ENCODE data around the gene FAH.
"Not testable (repeated sequence)": the region's sequence is repeated elsewhere in the genome, so short reads cannot be mapped to it uniquely, and the experiment has no call there.

FAH gene

DNA sequence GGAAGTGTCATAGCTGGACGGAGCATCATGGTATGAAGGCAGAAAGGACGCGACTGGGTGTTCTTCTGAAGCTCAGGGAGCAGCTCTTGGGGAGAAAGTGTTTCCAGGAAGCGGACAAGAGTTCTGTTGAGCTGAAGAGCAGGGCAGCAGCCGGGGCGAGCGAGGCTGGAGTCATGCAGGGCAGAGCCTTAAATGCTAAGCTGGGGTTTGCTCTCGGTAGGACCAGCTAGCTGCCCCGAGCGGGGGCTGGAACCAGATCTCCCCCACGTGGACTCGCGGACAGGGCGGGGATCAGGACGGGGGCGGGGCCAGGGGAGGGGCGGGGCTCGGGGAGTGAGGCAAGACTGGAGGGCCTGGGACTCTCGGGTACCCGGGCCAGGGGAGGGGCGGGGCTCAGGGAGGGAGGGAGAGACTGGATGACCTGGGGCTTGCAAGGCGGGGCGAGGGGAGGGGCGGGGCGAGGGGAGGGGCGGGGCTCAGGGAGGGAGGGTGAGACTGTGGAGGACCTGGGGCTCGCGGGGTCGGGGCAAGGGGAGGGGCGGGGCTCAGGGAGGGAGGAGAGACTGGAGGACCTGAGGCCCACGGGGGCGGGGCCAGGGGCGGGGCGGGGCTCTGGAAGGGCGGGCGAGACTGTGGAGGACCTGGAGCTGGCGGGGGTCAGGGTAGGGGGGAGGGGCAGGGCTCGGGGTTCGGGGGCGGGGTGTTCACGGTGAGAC is 461 bp upstream of the FAH start:
- DNase-seq: peak; percentile 84

GRCh38 chr15:80153900-80154299 is 1.1 kb downstream of the FAH start:
- no peak for DNase-seq

- DNase-seq: no peak
Measured at GRCh38 chr15:80154336-80154735, 1.5 kb downstream of the FAH start.

GRCh38 chr15:80155001-80155377 is 2.2 kb downstream of the FAH start:
- no peak for DNase-seq

DNA sequence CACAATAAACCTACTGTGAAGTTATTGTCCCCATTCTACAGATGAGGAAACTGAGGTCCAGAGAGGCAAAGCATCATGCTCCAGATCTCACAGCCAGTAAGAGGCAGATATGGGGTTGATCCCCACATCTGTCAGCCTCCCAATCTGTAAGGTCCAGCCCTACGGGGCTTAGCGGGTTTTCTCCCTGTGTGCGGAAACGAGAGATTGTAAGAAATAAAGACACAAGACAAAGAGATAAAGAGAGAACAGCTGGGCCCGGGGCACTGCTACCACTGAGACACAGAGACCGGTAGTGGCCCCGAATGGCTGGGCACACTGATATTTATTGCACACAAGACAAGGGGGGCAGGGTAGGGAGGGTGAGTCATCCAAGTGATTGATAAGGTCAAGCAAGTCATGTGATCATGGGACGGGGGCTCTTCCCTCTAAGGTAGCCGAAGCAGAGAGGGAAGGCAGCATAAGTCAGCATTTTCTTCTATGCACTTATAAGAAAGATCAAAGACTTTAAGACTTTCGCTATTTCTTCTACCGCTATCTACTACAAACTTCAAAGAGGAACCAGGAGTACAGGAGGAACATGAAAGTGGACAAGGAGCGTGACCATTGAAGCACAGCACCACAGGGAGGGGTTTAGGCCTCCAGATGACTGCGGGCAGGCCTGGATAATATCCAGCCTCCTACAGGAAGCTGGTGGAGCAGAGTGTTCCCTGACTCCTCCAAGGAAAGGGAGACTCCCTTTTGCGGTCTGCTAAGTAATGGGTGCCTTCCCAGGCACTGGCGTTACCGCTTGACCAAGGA is 2.8 kb downstream of the FAH start:
- not testable (repeated sequence) for DNase-seq

GRCh38 chr15:80156176-80156720 is 3.4 kb downstream of the FAH start:
- DNase-seq: no peak

DNA sequence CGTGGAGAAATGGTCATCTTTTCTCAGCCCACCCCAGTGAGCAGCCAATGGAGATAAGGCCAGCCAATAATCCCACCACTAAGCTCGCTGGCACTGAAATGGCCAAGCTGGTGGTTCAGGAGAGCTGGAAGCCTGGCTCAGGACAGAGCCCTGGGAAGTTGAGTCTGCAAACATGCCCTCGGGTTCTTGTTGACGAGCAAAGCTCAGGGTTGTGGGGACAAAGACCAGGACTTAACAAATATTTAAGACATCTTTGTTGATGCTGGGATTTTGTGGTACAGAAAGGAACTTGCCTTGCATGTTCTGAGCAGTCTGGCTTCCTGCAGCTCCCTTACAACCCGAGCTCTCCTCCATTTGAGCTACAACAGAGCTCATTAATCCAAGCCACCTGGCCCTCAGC is 4.4 kb downstream of the FAH start:
- DNase-seq: no peak

GRCh38 chr15:80159301-80159700 is 6.5 kb downstream of the FAH start:
- DNase-seq: no peak

GRCh38 chr15:80159811-80160569 is 7.2 kb downstream of the FAH start:
- DNase-seq: no peak

DNA sequence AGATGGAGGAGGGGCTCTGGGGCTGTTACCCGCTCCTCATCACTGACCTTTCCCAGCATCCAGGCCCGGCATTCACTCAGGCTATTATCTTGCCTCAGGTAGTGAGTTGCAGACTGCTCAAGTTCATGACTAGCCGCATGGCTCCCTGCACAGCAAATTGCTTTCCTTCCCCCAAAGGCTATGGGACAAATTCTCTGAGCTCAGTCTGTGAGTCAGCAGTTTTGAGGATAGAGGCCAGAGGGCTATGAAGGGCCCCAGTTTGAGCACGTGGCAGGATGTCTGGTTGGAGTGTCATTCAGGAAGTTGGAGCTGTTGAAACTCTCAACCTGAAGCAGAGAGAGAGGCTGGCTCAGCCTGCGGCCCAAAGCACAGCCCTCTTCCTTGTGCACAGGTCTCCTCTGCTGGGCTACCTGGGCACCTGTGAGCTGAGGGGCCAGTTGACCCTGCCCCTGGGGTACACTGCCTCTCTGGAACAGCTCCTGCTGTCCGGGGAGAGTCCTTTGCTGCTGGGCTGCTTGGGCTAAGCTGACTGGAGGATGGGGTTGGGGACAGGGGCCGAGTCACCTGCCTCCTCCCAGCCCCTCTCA is 7.9 kb downstream of the FAH start:
- no peak for DNase-seq

DNA sequence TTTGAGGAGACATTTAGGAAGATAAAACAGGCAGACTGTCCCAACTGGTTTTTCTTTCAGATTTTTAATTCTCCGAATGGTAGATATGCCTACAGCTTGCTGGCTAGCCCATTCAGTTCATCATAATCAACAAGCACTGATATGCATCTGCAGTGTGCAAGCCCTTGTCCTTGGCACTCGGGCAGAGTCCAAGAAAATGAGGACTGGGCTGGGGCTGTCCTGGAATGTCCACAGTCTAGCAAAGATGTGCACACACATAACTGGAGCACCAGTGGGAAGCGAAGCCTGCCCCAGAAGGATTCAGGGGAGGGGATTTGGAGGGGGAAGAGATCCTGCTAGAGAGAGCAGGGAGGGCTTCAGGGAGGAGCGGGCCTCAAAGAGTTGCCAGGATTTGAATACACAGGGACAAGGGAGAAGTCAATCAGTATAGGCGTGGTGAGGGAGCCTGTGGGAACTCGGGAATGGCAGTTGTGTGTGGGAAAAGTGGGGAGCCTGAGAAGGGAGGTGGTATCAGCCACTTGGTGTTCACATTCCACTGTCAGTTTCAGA is 8.7 kb downstream of the FAH start:
- DNase-seq: no peak

GRCh38 chr15:80162059-80162554 is 9.3 kb downstream of the FAH start:
- DNase-seq: no peak

DNA sequence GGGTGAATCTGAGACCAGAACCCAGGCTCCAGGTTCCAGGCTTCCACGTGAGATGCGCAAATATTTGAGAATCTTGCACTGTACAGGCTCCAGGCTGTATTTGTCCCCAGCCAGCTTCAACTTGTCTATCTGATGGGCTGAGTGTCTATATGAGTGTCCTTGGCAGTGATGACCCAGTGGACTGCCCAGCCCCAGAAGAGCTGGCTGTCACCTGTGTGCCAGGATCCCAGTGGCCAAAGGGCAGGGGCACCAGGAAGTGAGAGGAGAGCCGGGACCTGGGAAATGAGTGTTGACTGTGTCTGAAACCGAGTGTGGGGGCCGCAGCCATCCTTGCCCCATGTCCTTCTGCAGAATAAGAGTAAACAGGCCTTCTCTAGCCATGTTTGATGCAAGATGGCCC is 10.4 kb downstream of the FAH start:
- DNase-seq: no peak

DNA sequence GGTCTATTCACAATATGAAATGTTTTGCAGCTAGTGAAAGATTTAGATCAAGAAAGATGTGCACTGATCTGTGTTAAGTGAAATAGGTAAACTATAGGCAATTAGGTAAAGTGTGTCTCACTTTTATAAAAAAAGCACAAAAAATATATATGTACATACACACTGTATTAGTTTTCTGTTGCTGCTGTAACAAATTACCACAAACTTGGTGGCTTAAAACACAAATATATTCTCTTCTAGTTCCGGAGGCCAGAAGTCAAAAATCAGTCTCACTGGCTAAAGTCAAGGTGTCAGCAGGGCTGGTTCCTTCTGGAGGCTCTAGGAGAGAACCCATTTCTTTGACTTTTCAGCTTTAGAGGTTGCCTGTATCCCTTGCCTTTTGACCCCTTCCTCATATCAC is 11.1 kb downstream of the FAH start:
- no peak for DNase-seq

DNA sequence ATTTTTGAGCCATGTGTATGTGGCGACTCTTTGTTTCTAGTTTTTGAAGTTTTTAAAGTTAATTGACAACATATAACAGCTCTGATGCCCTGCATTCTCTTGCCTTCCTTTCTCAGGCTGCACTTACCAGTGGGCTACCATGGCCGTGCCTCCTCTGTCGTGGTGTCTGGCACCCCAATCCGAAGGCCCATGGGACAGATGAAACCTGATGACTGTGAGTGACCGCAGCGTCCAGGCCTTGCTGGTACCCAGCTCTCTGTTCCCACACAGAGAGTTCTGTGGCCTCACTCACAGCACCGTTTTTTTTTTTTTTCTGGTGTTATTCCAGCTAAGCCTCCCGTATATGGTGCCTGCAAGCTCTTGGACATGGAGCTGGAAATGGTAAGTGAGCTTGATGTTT is 15.1 kb downstream of the FAH start:
- DNase-seq: no peak

GRCh38 chr15:80168421-80168820 is 15.6 kb downstream of the FAH start:
- DNase-seq: no peak

DNA sequence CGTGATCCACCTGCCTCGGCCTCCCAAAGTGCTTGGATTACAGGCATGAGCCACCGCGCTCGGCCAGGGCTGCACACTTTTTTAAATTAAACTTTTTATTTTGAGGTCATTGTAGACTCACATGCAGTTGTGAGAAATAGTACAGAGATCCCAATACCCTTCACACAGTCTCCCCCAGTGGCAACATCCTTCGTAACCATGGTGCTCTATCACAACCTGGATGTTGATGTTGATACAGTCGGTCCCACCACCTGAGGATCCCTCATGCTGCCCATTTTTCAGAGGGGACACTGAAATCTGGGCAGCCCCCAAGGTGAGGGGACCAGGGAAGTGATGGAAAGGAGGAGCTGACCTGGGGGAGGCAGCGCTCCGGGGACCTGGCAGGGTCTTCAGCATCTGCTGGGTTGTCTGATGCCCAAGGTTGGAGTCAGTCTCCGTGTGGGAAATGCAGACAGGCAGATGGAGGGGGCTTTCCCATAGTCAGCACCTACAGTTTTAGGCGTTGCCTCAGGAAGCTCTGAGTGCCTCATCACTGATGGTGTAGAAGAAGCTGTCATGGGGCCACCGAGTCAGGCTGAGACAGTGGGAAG is 17.1 kb downstream of the FAH start:
- no peak for DNase-seq

DNA sequence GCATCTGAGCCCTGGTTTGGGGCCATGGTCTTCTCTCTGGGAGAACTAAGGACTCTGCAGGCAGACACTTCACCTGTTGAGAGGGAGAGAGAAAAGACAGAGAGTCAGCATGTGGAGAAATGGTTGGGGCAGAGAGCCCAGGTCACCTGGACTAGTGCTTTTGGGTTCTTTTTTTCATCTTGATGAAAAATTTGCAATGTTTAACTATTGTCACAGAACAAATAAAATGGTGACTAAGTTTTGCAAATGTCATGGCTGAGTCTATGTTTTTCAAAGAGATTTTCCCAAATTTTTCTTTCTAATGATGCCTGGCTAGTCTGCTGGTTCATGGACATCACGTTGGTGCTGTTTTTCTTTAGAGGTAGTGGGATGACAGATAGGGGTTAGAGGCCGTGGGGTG is 17.8 kb downstream of the FAH start:
- DNase-seq: no peak

- no peak for DNase-seq
Measured at GRCh38 chr15:80171787-80172186, 19.0 kb downstream of the FAH start.

GRCh38 chr15:80172401-80172800 is 19.6 kb downstream of the FAH start:
- no peak for DNase-seq

DNA sequence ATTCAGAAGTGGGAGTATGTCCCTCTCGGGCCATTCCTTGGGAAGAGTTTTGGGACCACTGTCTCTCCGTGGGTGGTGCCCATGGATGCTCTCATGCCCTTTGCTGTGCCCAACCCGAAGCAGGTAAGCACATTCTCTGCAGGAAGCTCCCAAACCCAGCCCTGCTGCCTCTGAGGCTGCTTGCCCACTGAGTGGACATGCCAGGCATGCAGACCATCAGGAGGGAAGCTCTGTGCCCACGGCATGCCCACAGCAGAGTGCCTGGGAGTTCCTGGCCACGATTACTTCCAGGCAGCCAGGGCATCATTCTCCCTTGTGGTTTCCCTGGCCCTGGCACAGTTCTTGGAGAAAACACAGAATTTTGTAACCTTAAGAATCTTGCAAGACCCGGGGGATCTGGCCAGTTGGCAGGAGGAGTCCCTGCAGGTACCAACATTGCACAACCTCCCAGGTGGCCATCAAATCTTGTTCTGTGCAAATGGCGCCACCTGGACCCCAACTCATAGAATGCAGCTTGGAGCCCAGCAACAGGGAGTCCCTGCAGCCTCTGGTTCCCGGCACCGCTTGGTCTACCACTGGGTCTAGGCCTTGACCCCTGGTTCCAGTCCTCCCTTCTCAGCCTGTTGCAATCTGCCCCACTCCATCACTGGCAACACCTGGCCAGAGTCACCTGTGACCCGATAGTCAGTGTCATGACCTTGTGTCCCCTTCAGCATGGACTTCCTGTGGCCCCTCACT is 20.4 kb downstream of the FAH start:
- DNase-seq: peak; percentile 45

Measured in effector CD4-positive, alpha-beta T cell (primary cell).